Epidermal melanocyte (primary cell): Measurements from ENCODE around the gene MYO5B.
"Not testable (repeated sequence)": the region's sequence is repeated elsewhere in the genome, so short reads cannot be mapped to it uniquely, and the experiment has no call there.

ENCODE experiments used
- DNase-seq: peaks from one replicate; pipeline ENCODE4 v3.0.0; 2011; ENCODE audit warnings: low spot score; ENCODE audit not compliant: insufficient read length

The MYO5B gene

DNA sequence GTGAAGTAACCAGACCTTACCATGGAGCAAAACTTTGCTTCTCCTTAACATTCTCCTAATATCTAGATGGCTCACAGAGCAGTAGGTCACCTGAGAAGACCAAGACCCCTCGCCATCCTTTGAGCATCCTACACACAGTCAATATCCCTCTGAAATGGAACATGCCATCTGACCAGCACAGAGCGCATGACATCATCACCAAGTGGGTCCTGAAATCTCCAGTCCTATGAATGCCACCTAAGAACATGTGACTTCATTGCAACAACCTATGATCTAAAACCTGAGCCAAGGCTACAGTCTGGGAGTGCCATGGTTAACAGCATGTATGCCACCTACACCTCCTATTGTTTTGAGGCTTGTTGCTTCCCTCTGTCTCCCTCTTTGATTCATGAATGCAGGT is 305.4 kb downstream of the MYO5B start:
- DNase-seq = not testable (repeated sequence)

DNA sequence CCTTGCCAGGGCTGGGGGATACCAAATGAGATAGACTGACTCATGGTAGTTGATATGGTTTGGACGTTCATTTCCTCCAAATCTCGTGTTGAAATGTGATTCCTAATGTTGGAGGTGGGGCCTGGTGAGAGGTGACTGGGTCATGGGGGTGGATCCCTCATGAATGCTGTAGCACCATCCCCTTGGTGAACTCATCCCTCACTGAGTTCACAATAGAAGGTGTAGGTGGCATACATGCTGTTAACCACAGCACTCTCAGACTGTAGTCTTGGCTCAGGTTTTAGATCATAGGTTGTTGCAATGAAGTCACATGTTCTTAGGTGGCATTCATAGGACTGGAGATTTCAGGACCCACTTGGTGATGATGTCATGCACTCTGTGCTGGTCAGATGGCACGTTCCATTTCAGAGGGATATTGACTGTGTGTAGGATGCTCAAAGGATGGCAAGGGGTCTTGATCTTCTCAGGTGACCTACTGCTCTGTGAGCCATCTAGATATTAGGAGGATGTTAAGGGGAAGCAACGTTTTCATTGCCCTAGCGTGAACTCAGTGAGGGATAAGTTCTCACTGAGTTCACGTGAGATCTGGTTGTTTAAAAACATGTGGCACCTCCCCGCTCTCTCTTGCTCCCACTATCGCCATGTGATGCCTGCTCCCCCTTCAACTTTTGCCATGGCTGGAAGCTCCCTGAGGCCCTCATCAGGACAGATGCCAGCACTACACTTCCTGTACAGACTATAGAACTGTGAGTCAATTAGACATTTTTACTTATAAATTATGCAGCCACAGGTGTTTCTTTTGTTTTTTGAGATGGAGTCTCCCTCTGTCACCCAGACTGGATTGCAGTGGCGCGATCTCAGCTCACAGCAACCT is 307.8 kb downstream of the MYO5B start:
- no peak for DNase-seq

DNA sequence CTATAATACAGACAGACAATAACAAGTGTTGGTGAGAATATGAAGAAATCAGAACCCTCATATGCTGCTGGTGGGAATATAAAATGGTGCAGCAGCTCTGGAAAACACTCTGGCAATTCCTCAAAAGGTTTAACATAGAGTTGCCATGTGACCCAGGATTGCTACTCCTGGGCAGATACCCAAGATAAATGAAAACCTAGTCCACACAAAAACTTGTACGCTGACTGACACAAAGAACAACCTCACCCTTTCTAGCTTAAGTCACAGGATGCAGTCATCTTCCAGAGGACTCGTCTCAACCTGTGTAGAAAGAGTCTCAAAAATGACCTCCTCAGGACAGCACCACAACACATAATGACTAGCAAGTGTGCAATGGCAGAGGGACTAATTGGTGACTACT is 310.0 kb downstream of the MYO5B start:
- no peak for DNase-seq

DNA sequence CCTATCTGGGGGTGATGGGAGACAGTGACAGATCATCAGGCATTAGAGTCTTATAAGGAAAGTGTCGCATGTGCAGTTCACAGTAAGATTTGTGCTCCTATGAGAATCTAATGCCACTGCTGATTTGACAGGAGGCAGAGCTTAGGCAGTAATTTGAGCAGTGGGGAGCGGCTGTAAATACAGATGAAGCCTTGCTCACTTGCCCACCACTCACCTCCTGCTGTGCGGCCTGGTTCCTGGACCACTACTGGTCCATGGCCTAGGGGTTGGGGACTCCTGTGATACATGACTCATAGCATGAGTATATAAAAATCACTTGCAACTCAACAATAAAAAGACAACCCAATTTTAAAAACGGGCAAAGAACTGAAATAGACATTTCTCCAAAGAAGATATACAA is 310.5 kb downstream of the MYO5B start:
- no peak for DNase-seq

DNA sequence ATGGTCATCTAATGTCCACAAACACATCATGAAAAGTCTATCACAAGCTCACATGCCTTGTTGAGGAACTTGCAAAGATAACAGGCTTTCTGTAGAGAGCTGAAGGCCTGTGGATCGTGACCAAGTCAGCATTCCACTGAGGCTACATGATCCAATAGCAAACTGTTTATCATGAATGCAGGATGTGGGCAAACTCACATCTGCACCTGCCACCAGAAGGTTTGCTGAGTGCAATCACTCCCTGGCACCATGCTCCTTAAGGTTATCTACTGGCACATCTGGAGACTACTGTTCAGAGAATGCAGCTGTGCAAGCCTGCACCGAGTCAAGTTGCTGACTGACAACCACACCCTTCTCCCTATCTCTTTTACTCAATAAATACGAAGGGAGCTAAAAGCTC is 314.3 kb downstream of the MYO5B start:
- no peak for DNase-seq

DNA sequence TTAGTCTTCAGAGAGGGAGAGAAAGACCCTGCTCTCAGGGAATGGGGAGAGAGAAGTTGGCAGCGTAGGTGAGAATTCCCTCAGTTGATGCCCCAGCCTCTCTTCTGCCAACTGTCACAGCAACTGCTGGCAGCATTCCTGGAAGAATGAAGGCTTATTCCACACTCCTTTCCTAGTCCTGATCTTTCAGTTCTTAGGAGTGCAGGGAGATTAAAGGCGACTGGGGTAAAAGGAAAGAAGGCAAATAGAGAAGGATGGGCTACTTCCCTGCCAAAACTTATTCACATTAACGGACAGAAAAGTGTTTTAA is 315.7 kb downstream of the MYO5B start:
- DNase-seq = no peak

DNA sequence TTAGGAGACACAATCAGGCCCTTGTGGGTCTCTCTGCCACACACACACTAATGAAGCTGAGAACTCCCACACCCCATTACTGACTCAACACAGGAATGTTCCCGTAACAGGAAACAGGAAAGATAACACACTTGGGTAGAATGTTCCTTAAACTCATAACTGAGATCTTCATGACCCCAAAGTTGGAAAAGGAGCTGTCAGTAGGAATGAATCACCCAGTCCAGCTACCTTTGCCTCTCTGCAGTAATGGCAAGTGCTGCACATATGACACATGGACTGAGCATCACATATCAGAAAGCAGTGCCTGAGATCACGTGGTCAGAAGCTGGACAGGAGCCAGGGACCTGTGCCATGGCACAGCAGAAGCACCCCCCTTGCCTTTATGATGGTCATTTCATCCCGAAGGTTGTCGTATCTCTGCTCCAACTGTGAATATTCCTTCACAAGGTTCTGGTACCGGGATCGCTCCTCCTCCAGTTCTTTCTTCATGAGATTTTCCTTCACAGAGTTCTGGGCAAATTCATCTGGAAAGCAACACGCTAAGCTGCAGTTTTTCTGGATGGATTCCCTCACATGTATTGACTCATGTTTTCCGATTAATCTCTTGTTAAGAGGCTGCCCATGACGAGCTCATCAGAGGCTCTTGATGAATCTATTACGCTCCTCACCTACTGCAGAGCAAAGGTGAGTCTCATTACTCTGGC is 316.2 kb downstream of the MYO5B start:
- DNase-seq = no peak

DNA sequence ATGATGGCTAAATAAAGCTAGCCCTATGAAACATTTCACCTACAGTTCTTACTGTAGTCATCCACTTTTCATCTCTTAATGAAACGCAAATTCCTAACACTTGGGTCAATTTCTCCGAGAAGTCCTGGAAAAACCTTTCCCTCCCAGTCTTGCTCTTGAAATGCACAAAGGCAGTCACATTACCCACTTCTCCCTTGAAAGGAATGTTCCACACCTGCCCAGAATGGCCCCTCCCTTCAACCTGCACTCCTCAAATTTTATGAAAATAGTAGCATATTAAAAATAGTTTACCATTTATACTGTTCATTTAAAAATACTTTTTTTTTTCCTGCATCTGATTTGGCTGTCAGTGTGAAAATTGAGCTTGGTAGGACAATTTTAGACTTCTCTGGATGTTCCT is 316.9 kb downstream of the MYO5B start:
- no peak for DNase-seq

DNA sequence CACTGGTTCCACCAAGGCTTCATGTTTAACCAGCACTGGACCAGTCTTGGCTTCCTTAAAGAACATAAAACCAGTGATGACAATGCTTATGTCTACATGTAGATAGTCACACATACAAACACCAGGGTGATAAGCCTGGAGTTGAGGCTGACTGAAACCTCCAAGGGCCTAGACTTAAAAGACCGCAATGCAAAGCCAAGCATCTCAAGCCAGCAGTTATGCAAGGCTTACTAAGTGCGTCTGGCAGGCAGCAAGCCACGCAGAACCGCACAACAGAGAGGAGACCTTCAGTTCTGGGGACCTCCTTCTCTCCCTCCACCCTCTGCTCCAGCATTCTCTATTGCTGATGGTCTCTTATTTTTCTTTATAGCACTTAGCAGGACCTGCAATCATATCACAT is 318.4 kb downstream of the MYO5B start:
- no peak for DNase-seq

DNA sequence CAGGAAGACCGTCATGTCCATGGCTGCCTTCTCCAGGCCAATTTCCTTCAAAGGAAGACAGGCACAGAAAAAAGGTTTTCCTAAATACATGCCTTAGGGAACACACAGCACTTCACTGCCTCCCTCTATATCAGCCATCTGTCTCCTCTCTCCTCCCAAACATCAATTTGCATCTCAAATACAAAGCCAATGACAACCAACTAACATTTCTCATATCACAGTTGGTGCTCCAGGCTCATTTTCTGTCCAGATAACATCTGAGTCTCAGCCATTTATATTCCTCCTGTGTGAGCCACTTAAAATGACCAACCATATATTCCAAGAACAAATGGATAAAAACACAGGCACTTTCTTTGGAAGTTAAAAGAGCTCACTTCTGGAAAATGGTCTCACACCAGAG is 319.2 kb downstream of the MYO5B start:
- DNase-seq = no peak

DNA sequence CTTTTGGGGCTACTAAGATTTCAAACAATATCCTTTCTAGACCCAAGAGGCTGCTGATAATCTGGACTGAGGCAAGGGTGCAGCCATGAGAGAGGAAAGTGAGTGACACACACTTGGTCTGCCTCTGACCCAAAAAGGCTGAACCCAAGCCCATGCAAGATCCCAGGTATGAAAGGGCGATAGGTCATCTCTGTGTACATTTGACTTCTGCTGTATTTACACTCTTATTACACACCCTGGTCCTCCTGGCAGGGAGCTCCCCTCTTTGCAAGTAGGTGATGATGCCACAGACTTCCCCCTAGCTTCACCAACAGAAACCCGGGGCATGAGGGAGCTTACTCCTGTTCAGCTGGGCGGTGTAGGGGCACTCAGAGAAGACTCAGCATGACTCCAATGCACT is 319.8 kb downstream of the MYO5B start:
- no peak for DNase-seq

DNA sequence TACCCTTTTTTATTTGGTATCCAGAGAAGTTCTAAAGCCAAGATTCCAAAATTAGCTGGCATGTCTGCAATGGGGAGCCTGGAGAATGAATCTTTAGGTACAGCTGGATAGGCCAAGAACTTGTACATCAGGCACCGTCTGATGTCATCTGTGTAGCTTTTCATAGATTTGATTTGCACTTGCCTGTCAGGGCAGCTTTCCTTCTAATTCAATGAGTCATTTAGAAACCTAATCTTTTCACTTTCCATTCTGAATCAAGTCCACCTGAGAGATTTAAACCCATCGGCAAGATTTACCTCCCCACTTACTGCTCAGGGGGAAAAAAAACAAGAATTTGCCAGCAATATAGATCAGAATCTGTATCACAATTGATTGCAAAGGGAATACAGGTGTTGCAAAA is 320.7 kb downstream of the MYO5B start:
- DNase-seq = no peak

DNA sequence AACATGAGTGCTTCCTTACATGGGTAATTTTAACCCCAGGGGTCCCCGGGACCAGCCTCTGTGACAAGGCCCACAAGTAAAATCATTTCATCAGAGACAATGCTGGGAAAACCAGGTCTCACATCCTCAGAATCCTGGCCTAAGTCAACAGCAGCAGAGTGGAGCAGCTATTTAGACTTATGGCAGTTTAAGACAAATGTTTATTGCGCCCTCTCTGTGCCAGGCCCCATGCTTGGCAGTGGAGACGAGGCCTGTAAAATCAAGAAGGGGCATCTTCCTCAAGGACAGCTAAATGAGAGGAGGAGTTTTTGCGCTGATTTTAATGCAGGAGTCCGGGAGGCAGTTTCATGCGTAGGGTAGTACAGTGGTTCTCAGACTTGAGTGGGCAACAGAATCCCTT is 325.6 kb downstream of the MYO5B start:
- no peak for DNase-seq

DNA sequence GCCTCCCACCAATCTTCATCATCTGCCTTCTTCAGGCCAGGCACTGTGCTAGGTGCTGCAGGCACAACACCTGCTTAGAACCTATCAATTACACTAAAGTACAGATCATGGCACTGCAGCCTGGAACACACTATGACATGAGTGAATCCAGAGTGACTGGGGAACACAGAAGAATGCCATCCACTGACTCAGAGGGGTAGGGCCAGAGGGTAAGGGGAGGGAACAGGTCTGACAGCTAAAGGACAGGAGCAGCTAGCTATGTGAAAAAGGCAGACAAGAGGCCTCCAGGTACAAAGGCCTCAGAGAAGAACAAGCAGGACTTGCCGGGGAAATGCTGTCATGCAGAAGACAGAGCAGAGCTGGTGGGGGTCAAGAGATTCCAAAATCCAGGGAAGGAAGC is 328.3 kb downstream of the MYO5B start:
- no peak for DNase-seq

DNA sequence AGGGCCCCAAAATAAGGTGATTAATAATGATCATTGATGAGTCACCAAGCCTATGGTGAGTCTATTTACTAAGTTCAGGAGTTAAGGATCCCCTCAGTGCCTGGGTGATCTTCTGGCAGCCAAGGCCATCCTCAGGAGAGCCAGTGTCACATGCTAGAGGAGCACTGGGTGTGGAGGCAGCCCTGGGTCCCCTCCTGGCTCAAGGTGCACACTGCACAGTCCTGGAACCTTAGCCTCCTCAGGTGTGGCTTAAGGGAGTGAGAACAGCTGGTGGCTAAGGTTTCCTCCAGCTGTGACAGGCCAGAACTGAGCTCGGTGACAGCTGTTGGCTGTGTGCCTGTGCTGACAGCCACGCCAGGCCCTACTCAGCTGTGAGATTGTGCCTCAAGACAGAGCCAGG is 329.5 kb downstream of the MYO5B start:
- no peak for DNase-seq

DNA sequence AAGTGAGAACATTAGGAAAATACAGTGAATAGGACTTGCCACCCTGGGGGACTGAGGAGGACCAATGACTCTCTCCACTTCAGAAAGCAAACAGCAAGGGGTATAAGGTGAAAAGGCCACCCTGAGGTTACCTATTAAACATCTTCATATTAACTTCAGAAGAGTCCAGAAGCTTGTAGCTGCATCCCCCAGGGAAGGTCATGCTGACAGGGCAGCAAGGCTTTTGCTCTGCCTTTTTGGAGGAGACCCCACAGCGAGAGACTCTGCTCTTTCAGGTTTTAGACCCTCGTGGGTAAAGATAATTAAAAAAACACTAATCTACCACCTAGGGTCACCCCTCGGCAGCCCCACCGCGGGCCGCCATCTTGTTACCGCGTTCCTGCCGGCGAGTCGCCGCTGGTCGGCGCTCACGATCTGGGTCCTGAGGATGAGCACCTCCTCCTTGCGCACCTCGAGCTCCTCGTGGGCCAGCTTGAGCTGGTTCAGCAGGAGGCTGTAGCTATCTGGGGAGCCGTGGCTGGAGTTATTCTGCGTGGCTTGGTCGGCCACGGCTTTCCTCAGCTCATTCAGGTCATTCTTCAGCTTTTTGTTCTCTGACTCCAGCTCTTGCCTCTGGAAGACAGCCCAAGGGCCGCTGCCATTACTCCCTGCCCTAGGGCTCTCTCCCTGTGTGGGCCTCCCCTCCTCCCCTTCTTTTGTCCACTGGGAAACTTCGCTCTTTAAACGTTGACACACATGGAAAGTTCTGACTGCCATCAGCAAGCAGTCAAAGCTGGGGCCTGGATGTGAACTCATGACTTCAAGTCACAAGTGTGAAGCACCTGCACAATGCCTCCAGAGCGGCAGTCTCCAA is 331.0 kb downstream of the MYO5B start:
- DNase-seq = no peak

DNA sequence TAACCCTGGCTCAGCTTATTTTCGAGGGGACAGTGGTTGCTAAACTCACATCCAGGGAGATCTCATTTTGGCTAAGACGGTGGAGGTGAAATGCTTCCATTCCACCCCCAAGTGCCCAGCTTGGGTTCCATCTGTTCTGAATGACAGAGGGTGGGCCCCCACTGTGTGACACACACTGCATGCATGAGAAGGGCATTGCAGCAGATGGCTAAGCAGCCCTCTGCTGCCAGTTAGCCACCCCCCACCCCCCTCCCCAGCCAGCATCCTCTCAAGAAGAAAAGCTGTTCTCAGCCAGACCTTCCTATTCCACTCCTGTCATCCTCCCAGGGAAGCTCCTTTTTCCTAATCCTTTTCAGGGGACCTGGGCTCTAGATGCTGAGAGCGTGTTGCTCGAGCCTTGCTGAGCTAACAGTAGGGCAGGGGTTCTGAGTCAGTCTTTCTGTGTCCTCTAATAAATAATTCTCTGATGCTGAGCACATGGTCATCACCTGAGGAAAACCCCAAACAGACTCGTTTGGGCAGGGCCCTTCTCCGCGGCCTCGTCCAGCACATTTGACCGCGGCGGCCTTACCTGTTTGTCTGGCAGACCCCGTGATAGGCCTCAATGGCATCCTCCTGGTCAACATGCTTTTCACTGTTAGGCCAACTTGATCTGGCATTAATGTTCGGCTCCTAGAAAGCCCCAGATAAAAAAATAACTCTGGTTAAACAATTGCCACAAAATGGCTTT is 332.1 kb downstream of the MYO5B start:
- DNase-seq = no peak

DNA sequence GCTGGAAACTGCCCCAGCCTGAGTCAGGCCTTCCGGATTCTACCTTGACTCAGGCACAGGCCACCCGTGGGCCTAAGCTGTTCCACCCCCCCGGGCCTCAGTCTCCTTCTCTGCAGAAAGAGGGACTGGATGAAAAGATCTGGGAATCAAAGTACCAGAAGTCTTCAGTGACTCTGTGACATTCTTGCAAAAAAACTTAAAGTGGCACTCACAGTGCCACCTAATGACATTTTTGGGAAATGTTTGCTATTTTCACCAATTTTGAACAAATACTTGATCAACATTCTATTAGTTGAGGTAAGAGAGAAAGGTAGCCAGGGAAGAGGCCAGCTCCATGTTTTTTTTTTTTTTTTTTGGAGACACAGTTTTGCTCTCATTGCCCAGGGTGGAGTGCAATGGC is 333.3 kb downstream of the MYO5B start:
- DNase-seq = no peak

DNA sequence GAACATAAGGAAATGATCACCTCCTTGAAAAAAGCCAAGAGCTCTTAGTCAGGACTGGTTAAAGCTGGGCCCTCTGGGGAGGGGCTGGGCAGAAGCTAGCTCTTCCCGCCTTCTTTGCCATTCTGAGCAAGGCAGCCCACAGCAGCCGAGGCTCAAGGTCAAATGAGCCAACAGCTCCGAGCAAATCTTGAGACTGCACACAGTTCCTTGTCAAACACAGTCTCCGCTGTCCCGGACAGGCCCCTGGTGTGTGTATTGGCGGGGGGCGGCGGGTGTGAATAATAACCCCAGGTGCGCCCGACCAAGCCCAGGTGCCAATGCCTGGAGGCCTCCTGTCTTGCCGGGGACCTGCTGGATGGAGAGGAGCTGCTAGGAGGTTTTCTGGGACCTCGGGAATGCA is 335.2 kb downstream of the MYO5B start:
- no peak for DNase-seq

DNA sequence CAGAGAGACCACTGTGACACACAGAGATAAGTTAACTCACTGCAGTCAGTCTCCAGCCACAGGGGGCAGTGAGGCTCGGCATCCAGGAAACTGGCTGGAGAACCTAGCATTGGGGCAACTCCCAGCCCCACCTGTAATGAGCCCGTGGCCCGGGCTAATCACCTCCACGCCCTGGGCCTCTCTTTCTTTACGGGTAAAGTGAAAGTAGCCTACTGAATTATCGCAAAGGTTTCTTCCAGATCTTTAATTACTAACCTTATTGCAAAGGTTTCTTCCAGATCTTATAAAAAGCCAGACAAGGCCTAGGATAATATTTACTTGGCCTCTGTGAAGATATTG is 336.0 kb downstream of the MYO5B start:
- DNase-seq = no peak

DNA sequence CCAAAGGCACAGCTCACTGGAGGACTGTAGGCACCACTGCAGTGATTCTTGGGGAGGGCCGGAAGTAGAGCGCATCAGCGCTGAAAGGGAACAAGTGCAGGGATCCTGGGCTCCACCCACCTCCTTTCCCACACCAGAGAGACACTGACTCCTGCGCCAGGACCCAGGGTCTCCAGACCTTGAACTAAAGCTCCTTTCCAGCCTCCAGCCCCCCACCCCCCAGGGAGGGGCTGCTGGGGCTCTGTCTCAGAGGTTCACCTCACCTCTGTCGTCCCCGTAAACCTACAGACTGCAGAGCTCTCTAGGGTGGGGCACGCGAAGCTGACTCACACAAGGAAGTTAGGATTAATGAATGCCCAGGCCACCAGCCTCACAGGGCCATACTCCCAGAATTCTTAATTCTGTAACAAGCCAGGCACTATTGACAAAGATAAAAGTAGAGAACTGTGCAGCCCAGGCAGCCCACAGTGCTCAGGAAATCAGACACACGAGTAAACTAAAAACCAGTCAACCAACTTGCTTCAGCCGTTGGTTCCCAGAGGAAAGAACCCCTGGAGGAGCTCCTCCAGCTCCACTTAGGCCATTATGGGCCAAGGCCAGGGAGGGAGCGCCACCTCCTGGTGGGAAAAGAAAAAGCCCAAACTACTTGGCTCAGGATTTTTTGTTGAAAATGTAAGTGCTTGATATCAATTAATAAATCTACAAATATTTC is 336.5 kb downstream of the MYO5B start:
- DNase-seq = peak; percentile 77
